ENCODE measurements around the gene NANOS1.
"Not testable (repeated sequence)": the region's sequence is repeated elsewhere in the genome, so short reads cannot be mapped to it uniquely, and the experiment has no call there.

Gene NANOS1

GRCh38 chr10:119006451-119007210, 22.9 kb upstream of the NANOS1 start:
- FAIRE-seq (no peak), DNase-seq (ENCODE audit: insufficient read length, low spot score) (no peak)
- TF ChIP-seq POLR2AphosphoS5 (IDR thresholded peaks at IDR 0.05; ENCODE audit: low read depth, low read length): no peak

DNA sequence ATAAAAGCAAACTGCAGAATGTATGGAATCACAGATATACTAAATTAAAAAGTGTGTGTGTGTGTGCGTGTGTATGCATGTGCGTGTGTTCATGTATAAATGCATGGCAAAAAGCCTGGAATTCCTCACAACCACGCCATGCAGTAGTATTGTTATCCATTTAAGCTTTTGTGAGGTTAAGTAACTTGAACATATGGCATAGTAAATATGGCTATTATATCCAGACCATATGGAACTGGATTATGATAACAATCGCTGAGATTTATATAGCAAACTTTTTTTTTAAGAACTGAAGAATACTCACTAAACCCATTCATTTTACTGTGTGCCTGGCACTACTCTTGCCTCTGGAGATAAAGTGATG, 22.3 kb upstream of the NANOS1 start:
- TF ChIP-seq POLR2A (IDR thresholded peaks at IDR 0.05; ENCODE audit: low read depth, low read length) (no peak), POLR2AphosphoS5 (IDR thresholded peaks at IDR 0.05; ENCODE audit: low read depth, low read length) (no peak), TAF1 (IDR thresholded peaks at IDR 0.05; ENCODE audit: low read depth, low read length) (no peak), SPI1 (IDR thresholded peaks at IDR 0.05; ENCODE audit: low read depth, low read length) (no peak), PAX5 (IDR thresholded peaks at IDR 0.05; ENCODE audit: insufficient read depth, low read length, severe bottlenecking) (no peak), POU2F2 (IDR thresholded peaks at IDR 0.05; ENCODE audit: low read depth, low read length) (no peak)
- FAIRE-seq (no peak), DNase-seq (ENCODE audit: insufficient read length, low spot score) (no peak)

- FAIRE-seq: no peak
These were observed 8.9 kb upstream of the NANOS1 start for GRCh38 chr10:119020627-119020946.

GRCh38 chr10:119022846-119023552, 6.5 kb upstream of the NANOS1 start:
- FAIRE-seq (no peak), DNase-seq (ENCODE audit: insufficient read length, low spot score) (no peak)
- TF ChIP-seq POLR2AphosphoS5 (IDR thresholded peaks at IDR 0.05; ENCODE audit: low read depth, low read length) (no peak), PAX5 (IDR thresholded peaks at IDR 0.05; ENCODE audit: insufficient read depth, low read length, severe bottlenecking) (no peak), POLR2A (IDR thresholded peaks at IDR 0.05; ENCODE audit: low read depth, low read length) (no peak)

More at GRCh38 chr10:119020627-119020946, 8.9 kb upstream of the NANOS1 start:
- no peak for DNase-seq (ENCODE audit: insufficient read length, low spot score)
- no peak for TF ChIP-seq PAX5 (IDR thresholded peaks at IDR 0.05; ENCODE audit: insufficient read depth, low read length, severe bottlenecking)
- TF ChIP-seq TAF1 (IDR thresholded peaks at IDR 0.05; ENCODE audit: low read depth, low read length): no peak
- no peak for TF ChIP-seq POLR2A (IDR thresholded peaks at IDR 0.05; ENCODE audit: low read depth, low read length)
- TF ChIP-seq POLR2AphosphoS5 (IDR thresholded peaks at IDR 0.05; ENCODE audit: low read depth, low read length): no peak
- no peak for TF ChIP-seq SPI1 (IDR thresholded peaks at IDR 0.05; ENCODE audit: low read depth, low read length)
- no peak for TF ChIP-seq POU2F2 (IDR thresholded peaks at IDR 0.05; ENCODE audit: low read depth, low read length)

GRCh38 chr10:119023553-119023868, 6.0 kb upstream of the NANOS1 start:
- no peak for DNase-seq (ENCODE audit: insufficient read length, low spot score)
- TF ChIP-seq POLR2A (IDR thresholded peaks at IDR 0.05; ENCODE audit: low read depth, low read length) (no peak), SPI1 (IDR thresholded peaks at IDR 0.05; ENCODE audit: low read depth, low read length) (no peak), POLR2AphosphoS5 (IDR thresholded peaks at IDR 0.05; ENCODE audit: low read depth, low read length) (no peak), PAX5 (IDR thresholded peaks at IDR 0.05; ENCODE audit: insufficient read depth, low read length, severe bottlenecking) (no peak)
- no peak for FAIRE-seq

GRCh38 chr10:119024882-119025281, 4.6 kb upstream of the NANOS1 start:
- no peak for DNase-seq (ENCODE audit: insufficient read length, low spot score)
- FAIRE-seq: no peak
- TF ChIP-seq POU2F2 (IDR thresholded peaks at IDR 0.05; ENCODE audit: low read depth, low read length) (no peak), PAX5 (IDR thresholded peaks at IDR 0.05; ENCODE audit: insufficient read depth, low read length, severe bottlenecking) (no peak)

GRCh38 chr10:119025336-119025735, 4.2 kb upstream of the NANOS1 start:
- no peak for FAIRE-seq
- TF ChIP-seq POU2F2 (IDR thresholded peaks at IDR 0.05; ENCODE audit: low read depth, low read length): no peak

GRCh38 chr10:119025776-119026175, 3.7 kb upstream of the NANOS1 start:
- no peak for FAIRE-seq
- DNase-seq (ENCODE audit: insufficient read length, low spot score): no peak
- TF ChIP-seq POU2F2 (IDR thresholded peaks at IDR 0.05; ENCODE audit: low read depth, low read length): no peak
- TF ChIP-seq POLR2AphosphoS5 (IDR thresholded peaks at IDR 0.05; ENCODE audit: low read depth, low read length): no peak
- no peak for TF ChIP-seq PAX5 (IDR thresholded peaks at IDR 0.05; ENCODE audit: insufficient read depth, low read length, severe bottlenecking)
- TF ChIP-seq POLR2A (IDR thresholded peaks at IDR 0.05; ENCODE audit: low read depth, low read length): no peak
- no peak for TF ChIP-seq SPI1 (IDR thresholded peaks at IDR 0.05; ENCODE audit: low read depth, low read length)
- TF ChIP-seq TAF1 (IDR thresholded peaks at IDR 0.05; ENCODE audit: low read depth, low read length): no peak

More at GRCh38 chr10:119025336-119025735, 4.2 kb upstream of the NANOS1 start:
- no peak for DNase-seq (ENCODE audit: insufficient read length, low spot score)

GRCh38 chr10:119026301-119027110, 3.0 kb upstream of the NANOS1 start:
- TF ChIP-seq TAF1 (IDR thresholded peaks at IDR 0.05; ENCODE audit: low read depth, low read length) (no peak), POU2F2 (IDR thresholded peaks at IDR 0.05; ENCODE audit: low read depth, low read length) (no peak), PAX5 (IDR thresholded peaks at IDR 0.05; ENCODE audit: insufficient read depth, low read length, severe bottlenecking) (no peak), POLR2A (IDR thresholded peaks at IDR 0.05; ENCODE audit: low read depth, low read length) (no peak), SPI1 (IDR thresholded peaks at IDR 0.05; ENCODE audit: low read depth, low read length) (no peak), POLR2AphosphoS5 (IDR thresholded peaks at IDR 0.05; ENCODE audit: low read depth, low read length) (no peak)
- FAIRE-seq: no peak
- no peak for DNase-seq (ENCODE audit: insufficient read length, low spot score)

GRCh38 chr10:119028445-119028899, 1.0 kb upstream of the NANOS1 start:
- DNase-seq (ENCODE audit: insufficient read length, low spot score); FAIRE-seq: not testable (repeated sequence)
